K562 (cell line): ENCODE results near the gene TNK2. TPM values are rescaled to one million over a fixed set of nuclear protein-coding genes. Genes with fewer than 3 reads are reported as not detected.

Source experiments
- ARID2 ChIP-seq: fragments of 450-650 bp; IDR thresholded peaks from 2 replicates; pipeline ENCODE4 v1.6.1; 2017; ENCODE audit warnings: antibody characterized with exemption, mild to moderate bottlenecking
- EGR1 ChIP-seq: fragments of 450-650 bp; conservative IDR thresholded peaks from 2 replicates; pipeline ENCODE4 v1.6.1; 2017; ENCODE audit warnings: mild to moderate bottlenecking
- GTF3C2 ChIP-seq: IDR thresholded peaks from 3 replicates; pipeline ENCODE4 v1.6.1; 2011; ENCODE audit warnings: borderline replicate concordance, mild to moderate bottlenecking, moderate library complexity; ENCODE audit not compliant: insufficient read length; ENCODE audit errors: extremely low read depth
- IRF2 ChIP-seq: sonication (generic); formaldehyde crosslinking; IDR thresholded peaks from 2 replicates; pipeline ENCODE4 v1.8.1; 2022; ENCODE audit warnings: mild to moderate bottlenecking, missing genetic modification reagents
- MYBL2 ChIP-seq, 2 experiments: fragments of 450-650 bp in 1 of 2; sonication (generic) in 1 of 2; formaldehyde crosslinking in 1 of 2; IDR thresholded peaks; 2 replicates each; pipeline versions ENCODE4 v1.6.1 to v1.8.1; 2017 to 2022; ENCODE audit warnings: borderline replicate concordance in 1 of 2, inconsistent platforms in 1 of 2, low read depth in 1 of 2, mild to moderate bottlenecking in 1 of 2, missing genetic modification reagents in 1 of 2, moderate library complexity in 1 of 2
- SMARCE1 ChIP-seq: fragments of 450-650 bp; IDR thresholded peaks from 2 replicates; pipeline ENCODE4 v1.7.1; 2016; ENCODE audit warnings: mild to moderate bottlenecking
- SRSF7 ChIP-seq: fragments of 200-400 bp; formaldehyde crosslinking; optimal IDR thresholded peaks from 2 replicates; pipeline ENCODE3; 2017; ENCODE audit warnings: mild to moderate bottlenecking, low read depth, low read length
- STAG1 ChIP-seq: sonication (generic); formaldehyde crosslinking; IDR thresholded peaks from 2 replicates; pipeline ENCODE4 v1.5.0; 2020; ENCODE audit warnings: missing genetic modification reagents, borderline replicate concordance
- TCF3 ChIP-seq: sonication (generic); formaldehyde crosslinking; IDR thresholded peaks from 2 replicates; pipeline ENCODE4 v1.4.0; 2020; ENCODE audit warnings: mild to moderate bottlenecking, missing genetic modification reagents
- TSC22D4 ChIP-seq: fragments of 450-650 bp; IDR thresholded peaks from 2 replicates; pipeline ENCODE4 v1.6.1; 2016; ENCODE audit warnings: missing genetic modification characterization, missing biosample characterization, control low read depth
- ZNF134 ChIP-seq: fragments of 250-450 bp; sonication (Bioruptor Pico); conservative IDR thresholded peaks from 2 replicates; pipeline ENCODE4 v1.4.0; 2020
- polyA plus RNA-seq, 8 experiments: library from polyadenylated mRNA; depleted of rRNA in 4 of 8; stranded (reverse) in 5 of 8; unstranded in 3 of 8; fragments of >200 nt; fragmentation: Nextera tagmentation in 2 of 8; fragmentation: Illumina TruSeq in 1 of 8; extraction: Ambion mirVana in 2 of 8; extraction: Trizol in 1 of 8; gene quantifications; 2 replicates each; pipeline versions ENCODE4 v1.2.1 to v1.2.3, GENCODE V29; 2011 to 2014; ENCODE audit warnings: inconsistent platforms in 1 of 8, missing spikeins in 1 of 8
- total RNA-seq, 7 experiments: library from RNA; depleted of rRNA in 6 of 7; stranded (reverse); fragments of >200 nt in 6 of 7; fragmentation: Illumina TruSeq in 2 of 7; extraction: Trizol in 2 of 7; gene quantifications; 2 replicates each; pipeline versions ENCODE4 v1.2.1 to v1.2.3, GENCODE V29; 2011 to 2021; ENCODE audit warnings: low replicate concordance in 1 of 7
- TF ChIP-seq, protein P1 (sequence below), 2 experiments: fragments of 450-650 bp; formaldehyde crosslinking in 1 of 2; IDR thresholded peaks; 2 replicates each; pipeline versions ENCODE4 v1.4.0 to v1.6.1; 2014 to 2020; ENCODE audit warnings: mild to moderate bottlenecking in 2 of 2, borderline replicate concordance in 1 of 2, low read depth in 1 of 2
- TF ChIP-seq, protein P2 (sequence below), 2 experiments: fragments of 450-650 bp; conservative IDR thresholded peaks; 2 replicates each; pipeline ENCODE4 v1.6.1; 2017; ENCODE audit warnings: mild to moderate bottlenecking in 2 of 2, moderate library complexity in 2 of 2

The TNK2 gene
- total and polyA plus RNA-seq, 9 of the 15 experiments (the other 6 are each of a cell fraction or from before 2014, with no cell fraction given) = 0.03 to 33.8 (median 6.5) TPM

DNA sequence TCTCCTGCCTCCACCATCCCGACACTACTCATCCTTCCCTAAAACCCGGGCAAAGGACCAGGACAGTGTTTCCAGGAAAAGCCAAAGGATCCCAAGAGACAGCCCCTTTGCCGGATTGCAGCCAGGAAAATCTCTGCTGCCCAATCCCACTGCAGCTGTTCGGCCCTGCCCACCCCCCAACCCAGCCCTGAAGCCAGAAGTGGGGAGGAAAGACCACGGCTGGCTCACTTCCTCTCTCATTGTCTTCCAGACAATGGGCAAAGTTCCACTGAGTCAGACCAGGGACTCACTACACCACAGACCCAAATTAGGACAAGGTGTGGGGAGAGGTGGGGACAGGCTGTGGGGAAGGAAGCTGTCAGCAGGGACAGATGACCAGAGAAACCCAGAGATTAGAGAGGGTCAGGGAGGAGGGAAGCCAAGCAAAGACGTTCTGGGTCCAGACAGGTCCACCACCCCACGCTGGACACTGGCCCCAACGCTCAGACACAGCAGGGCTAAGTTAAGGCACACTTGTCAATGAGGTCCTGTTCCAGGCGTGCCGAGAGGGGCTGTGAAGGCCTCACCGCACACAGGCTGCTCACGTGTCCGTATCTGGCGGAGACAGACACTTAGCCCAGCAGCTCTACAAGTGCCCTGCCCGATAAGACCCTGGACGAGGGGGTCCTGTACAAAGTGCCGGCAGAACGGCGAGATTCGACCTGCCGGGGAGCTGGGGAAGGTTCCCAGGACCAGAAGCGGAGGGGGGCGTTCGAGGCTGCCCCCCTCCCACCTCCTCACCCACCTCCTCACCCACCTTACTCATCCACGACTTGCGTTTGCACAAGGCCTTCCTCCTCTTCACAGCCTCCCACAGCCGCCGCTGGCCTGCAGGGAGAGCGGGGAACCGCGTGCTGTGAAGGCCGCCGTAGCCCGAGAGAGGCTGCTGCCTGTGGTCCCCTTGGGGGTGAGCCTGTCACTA, 21.9 kb downstream of the TNK2 start (continued):
- TF ChIP-seq, protein P1, sequence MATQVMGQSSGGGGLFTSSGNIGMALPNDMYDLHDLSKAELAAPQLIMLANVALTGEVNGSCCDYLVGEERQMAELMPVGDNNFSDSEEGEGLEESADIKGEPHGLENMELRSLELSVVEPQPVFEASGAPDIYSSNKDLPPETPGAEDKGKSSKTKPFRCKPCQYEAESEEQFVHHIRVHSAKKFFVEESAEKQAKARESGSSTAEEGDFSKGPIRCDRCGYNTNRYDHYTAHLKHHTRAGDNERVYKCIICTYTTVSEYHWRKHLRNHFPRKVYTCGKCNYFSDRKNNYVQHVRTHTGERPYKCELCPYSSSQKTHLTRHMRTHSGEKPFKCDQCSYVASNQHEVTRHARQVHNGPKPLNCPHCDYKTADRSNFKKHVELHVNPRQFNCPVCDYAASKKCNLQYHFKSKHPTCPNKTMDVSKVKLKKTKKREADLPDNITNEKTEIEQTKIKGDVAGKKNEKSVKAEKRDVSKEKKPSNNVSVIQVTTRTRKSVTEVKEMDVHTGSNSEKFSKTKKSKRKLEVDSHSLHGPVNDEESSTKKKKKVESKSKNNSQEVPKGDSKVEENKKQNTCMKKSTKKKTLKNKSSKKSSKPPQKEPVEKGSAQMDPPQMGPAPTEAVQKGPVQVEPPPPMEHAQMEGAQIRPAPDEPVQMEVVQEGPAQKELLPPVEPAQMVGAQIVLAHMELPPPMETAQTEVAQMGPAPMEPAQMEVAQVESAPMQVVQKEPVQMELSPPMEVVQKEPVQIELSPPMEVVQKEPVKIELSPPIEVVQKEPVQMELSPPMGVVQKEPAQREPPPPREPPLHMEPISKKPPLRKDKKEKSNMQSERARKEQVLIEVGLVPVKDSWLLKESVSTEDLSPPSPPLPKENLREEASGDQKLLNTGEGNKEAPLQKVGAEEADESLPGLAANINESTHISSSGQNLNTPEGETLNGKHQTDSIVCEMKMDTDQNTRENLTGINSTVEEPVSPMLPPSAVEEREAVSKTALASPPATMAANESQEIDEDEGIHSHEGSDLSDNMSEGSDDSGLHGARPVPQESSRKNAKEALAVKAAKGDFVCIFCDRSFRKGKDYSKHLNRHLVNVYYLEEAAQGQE (IDR thresholded peaks at IDR 0.05; ENCODE audit: borderline replicate concordance) = no peak
- TF ChIP-seq, protein P1 (CRISPR knock-in tag; IDR thresholded peaks at IDR 0.05; ENCODE audit: low read depth) = no peak
- no peak for TF ChIP-seq STAG1 (CRISPR knock-in tag)
- TF ChIP-seq SRSF7 = no peak
- TF ChIP-seq ARID2 = no peak
- TF ChIP-seq IRF2 (CRISPR knock-in tag) = no peak
- no peak for TF ChIP-seq MYBL2 (IDR thresholded peaks at IDR 0.05; ENCODE audit: low read depth)
- no peak for TF ChIP-seq MYBL2 (CRISPR knock-in tag; IDR thresholded peaks at IDR 0.05; ENCODE audit: borderline replicate concordance)
- no peak for TF ChIP-seq TSC22D4 (tag)
- TF ChIP-seq, protein P2, sequence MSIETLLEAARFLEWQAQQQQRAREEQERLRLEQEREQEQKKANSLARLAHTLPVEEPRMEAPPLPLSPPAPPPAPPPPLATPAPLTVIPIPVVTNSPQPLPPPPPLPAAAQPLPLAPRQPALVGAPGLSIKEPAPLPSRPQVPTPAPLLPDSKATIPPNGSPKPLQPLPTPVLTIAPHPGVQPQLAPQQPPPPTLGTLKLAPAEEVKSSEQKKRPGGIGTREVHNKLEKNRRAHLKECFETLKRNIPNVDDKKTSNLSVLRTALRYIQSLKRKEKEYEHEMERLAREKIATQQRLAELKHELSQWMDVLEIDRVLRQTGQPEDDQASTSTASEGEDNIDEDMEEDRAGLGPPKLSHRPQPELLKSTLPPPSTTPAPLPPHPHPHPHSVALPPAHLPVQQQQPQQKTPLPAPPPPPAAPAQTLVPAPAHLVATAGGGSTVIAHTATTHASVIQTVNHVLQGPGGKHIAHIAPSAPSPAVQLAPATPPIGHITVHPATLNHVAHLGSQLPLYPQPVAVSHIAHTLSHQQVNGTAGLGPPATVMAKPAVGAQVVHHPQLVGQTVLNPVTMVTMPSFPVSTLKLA (conservative IDR thresholded peaks at IDR 0.05) = peak in 1 of 2 experiments; percentile 62; a peak in 2 of 4 replicates
- TF ChIP-seq TCF3 = peak; percentile 92
- TF ChIP-seq SMARCE1 = peak; percentile 49; the same call in 1 of the 2 replicates
- TF ChIP-seq GTF3C2 = no peak
- no peak for TF ChIP-seq ZNF134
- peak; percentile 49; the same call in 1 of the 2 replicates for TF ChIP-seq EGR1
